ENCODE measurements around the gene LCN9. TPM values are rescaled to one million over a fixed set of nuclear protein-coding genes. Genes with fewer than 3 reads are reported as not detected.

LCN9 gene
- total and polyA plus RNA-seq, 8 donors = not detected

DNA sequence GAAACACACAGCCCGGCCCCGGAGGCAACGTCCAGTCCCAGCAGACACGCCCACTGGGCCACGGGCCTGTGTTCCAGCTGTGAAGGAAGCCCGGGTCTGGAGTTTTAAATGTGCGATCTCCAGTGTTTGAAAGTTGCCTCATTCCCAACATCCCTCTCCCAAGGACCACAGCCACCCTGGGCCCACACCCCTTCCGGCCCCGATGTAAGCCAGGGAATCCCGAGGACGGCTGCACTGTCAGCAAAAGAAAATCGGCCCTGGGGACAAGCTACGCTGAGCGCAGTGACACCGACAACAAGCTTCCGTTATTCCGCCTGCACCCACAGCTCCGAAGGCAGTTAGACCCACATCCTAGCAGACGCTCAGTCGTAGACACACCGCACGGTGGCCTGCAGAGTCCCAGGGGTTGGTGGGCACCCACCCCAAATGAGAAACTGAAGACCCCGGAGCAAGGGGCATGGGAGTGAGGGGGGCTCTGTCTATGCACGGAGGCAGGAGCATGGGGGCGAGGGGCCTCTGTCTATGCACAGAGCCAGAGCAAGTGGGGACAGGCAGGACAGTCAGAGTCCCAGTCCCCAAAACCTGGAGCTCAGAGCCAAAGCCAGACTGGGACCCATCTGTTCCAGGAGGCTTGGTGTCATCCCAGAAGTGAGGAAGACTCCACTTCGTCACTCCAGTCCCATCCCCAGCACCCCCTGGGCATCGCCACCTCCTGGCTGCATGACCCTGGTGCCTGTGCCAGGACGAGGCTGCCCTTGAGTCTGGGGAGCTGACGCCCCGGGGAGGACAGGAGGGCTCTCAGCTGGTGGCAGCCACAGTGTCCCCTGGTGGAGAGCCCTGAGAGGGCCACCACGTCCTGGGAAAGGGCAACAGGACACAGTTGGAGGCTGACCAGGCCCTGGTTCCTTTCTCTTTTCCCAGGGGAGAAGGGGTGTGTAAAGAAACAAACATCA lies 47.2 kb upstream of the LCN9 start:
- Histone ChIP-seq H3K9me3 (no peaks in the 10 kb centered on the region), H3K4me1 (no peaks in the 10 kb centered on the region), H3K27ac (no peak overlapping the region), H3K27me3 (peaks cover 0 to 84% (median 0%) of the 10 kb centered on the region in 3 donors), H3K4me3 (no peak overlapping the region), H3K36me3 (no peaks in the 10 kb centered on the region)
- WGBS, 5 donors = 54 to 65% (median 63%) methylated on average over 28 to 31 of the region's 31 CpGs
- intact Hi-C loops (cut with DNase I; ENCODE audit: low total_unique reads) = no loop called here
- no peak for DNase-seq
- TF ChIP-seq POLR2AphosphoS5 (IDR thresholded peaks at IDR 0.05) (no peak), POLR2A (IDR thresholded peaks at IDR 0.05) (no peak), EP300 (IDR thresholded peaks at IDR 0.05) (no peak)
- TF ChIP-seq, protein P1, sequence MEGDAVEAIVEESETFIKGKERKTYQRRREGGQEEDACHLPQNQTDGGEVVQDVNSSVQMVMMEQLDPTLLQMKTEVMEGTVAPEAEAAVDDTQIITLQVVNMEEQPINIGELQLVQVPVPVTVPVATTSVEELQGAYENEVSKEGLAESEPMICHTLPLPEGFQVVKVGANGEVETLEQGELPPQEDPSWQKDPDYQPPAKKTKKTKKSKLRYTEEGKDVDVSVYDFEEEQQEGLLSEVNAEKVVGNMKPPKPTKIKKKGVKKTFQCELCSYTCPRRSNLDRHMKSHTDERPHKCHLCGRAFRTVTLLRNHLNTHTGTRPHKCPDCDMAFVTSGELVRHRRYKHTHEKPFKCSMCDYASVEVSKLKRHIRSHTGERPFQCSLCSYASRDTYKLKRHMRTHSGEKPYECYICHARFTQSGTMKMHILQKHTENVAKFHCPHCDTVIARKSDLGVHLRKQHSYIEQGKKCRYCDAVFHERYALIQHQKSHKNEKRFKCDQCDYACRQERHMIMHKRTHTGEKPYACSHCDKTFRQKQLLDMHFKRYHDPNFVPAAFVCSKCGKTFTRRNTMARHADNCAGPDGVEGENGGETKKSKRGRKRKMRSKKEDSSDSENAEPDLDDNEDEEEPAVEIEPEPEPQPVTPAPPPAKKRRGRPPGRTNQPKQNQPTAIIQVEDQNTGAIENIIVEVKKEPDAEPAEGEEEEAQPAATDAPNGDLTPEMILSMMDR (IDR thresholded peaks at IDR 0.05) = no peak

- intact Hi-C loops (cut with DNase I; ENCODE audit: low total_unique reads) = no loop called here
- WGBS, 5 donors = 72 to 75% (median 73%) methylated on average over 26 to 34 of the region's 34 CpGs
- Histone ChIP-seq H3K36me3 (no peaks in the 10 kb centered on the region), H3K4me3 (no peak overlapping the region), H3K9me3 (no peaks in the 10 kb centered on the region), H3K27ac (no peak overlapping the region), H3K27me3 (peaks cover 0 to 77% (median 0%) of the 10 kb centered on the region in 3 donors), H3K4me1 (no peaks in the 10 kb centered on the region)
- no peak for DNase-seq
- TF ChIP-seq, protein P1 (IDR thresholded peaks at IDR 0.05) = no peak
- no peak for TF ChIP-seq POLR2A (IDR thresholded peaks at IDR 0.05)
- no peak for TF ChIP-seq EP300 (IDR thresholded peaks at IDR 0.05)
- TF ChIP-seq POLR2AphosphoS5 (IDR thresholded peaks at IDR 0.05) = no peak
Observed at GRCh38 chr9:135616619-135617537, 46.2 kb upstream of the LCN9 start.

DNA sequence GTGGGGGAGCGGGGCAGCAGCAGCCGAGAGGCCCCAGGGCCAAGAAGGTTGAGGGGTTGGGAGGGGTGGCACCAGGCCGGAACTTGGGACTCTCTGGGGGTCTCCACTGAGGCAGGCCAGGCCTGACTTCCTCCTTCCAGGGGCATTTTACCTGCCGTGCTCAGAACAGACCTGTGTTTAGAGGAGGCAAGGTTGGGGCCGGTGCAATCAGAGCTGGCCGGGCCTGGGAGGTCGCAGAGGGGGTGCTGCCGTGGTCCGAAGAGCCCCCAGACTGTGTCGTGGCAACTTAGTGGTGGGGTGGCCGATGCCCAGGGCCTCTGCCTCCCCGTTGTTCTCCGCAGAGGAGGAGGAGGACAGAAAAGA lies 45.6 kb upstream of the LCN9 start:
- 66 to 83% (median 77%) methylated on average over 5 to 13 of the region's 13 CpGs for WGBS, 5 donors
- peaks cover 0 to 76% (median 0%) of the 10 kb centered on the region in 3 donors for H3K27me3 ChIP-seq
- no peaks in the 10 kb centered on the region for H3K4me1 ChIP-seq
- no peak overlapping the region for H3K4me3 ChIP-seq
- DNase-seq = no peak
- H3K27ac ChIP-seq = no peak overlapping the region
- TF ChIP-seq, protein P1 (IDR thresholded peaks at IDR 0.05) = no peak
- no peak for TF ChIP-seq EP300 (IDR thresholded peaks at IDR 0.05)
- TF ChIP-seq POLR2AphosphoS5 (IDR thresholded peaks at IDR 0.05) = no peak
- H3K36me3 ChIP-seq = no peaks in the 10 kb centered on the region
- no peaks in the 10 kb centered on the region for H3K9me3 ChIP-seq
- intact Hi-C loops (cut with DNase I; ENCODE audit: low total_unique reads) = no loop called here

GRCh38 chr9:135617991-135618411 lies 45.1 kb upstream of the LCN9 start:
- no peaks in the 10 kb centered on the region for H3K4me1 ChIP-seq
- TF ChIP-seq, protein P1 (IDR thresholded peaks at IDR 0.05) = no peak
- no peak for TF ChIP-seq EP300 (IDR thresholded peaks at IDR 0.05)
- no peak for TF ChIP-seq POLR2AphosphoS5 (IDR thresholded peaks at IDR 0.05)
- TF ChIP-seq POLR2A (IDR thresholded peaks at IDR 0.05) = no peak
- H3K4me3 ChIP-seq = no peak overlapping the region
- H3K9me3 ChIP-seq = no peaks in the 10 kb centered on the region
- H3K27me3 ChIP-seq = peaks cover 0 to 76% (median 2%) of the 10 kb centered on the region in 3 donors
- no peak for DNase-seq
- no peak overlapping the region for H3K27ac ChIP-seq
- no peaks in the 10 kb centered on the region for H3K36me3 ChIP-seq
- intact Hi-C loops (cut with DNase I; ENCODE audit: low total_unique reads) = no loop called here
- 78 to 86% (median 83%) methylated on average over 12 to 13 of the region's 13 CpGs for WGBS, 5 donors

Measured in stomach (tissue), 9 donors.